Measurements from ENCODE around the gene BPIFA3.

- TF ChIP-seq CTCF (conservative IDR thresholded peaks at IDR 0.05; ENCODE audit: low read depth in 2 of 2), result no peak
- TF ChIP-seq NANOG (IDR thresholded peaks at IDR 0.05; ENCODE audit: borderline replicate concordance), result no peak
- no peak for TF ChIP-seq EZH2 (IDR thresholded peaks at IDR 0.05; ENCODE audit: low read depth, unreplicated experiment)
- no peak for TF ChIP-seq ETS1 (IDR thresholded peaks at IDR 0.05)
- no peak for TF ChIP-seq REST (IDR thresholded peaks at IDR 0.05; ENCODE audit: unreplicated experiment)
- TF ChIP-seq EZH2phosphoT487 (IDR thresholded peaks at IDR 0.05; ENCODE audit: unreplicated experiment), result no peak
- TF ChIP-seq POLR2AphosphoS5 (IDR thresholded peaks at IDR 0.05; ENCODE audit: low read depth), result no peak
Observed at GRCh38 chr20:33246077-33246476, 28.9 kb downstream of the BPIFA3 start.
